DOHH2 (cell line): Measurements from ENCODE around the gene SEMA4C.

Experiments used
- H3F3A ChIP-seq: fragments of 200-600 bp; sonication (generic), shearing (Covaris generic); 2 replicates; pipeline ENCODE4 v1.6.0; 2016; ENCODE audit warnings: antibody characterized with exemption, mild to moderate bottlenecking; ENCODE audit not compliant: control insufficient read depth, insufficient read depth
- H3K27ac ChIP-seq: fragments of 200-600 bp; sonication (generic); 2 replicates; pipeline ENCODE4 v1.5.1; 2014; ENCODE audit warnings: low read depth, mild to moderate bottlenecking, low read length, moderate library complexity
- H3K27me3 ChIP-seq: fragments of 200-600 bp; sonication (generic); 2 replicates; pipeline ENCODE4 v1.6.1; 2014; ENCODE audit warnings: mild to moderate bottlenecking, low read length, mixed read lengths; ENCODE audit not compliant: control insufficient read depth
- H3K36me3 ChIP-seq: fragments of 200-600 bp; sonication (generic); 2 replicates; pipeline ENCODE4 v1.6.1; 2014; ENCODE audit warnings: mild to moderate bottlenecking, low read length, moderate library complexity, mixed read lengths; ENCODE audit not compliant: control insufficient read depth
- H3K4me1 ChIP-seq: fragments of 200-600 bp; sonication (generic); 2 replicates; pipeline ENCODE4 v1.6.1; 2014; ENCODE audit warnings: mild to moderate bottlenecking, low read length, mixed read lengths; ENCODE audit not compliant: control insufficient read depth
- H3K4me2 ChIP-seq: fragments of 200-600 bp; sonication (generic); 2 replicates; pipeline ENCODE4 v1.6.0; 2014; ENCODE audit warnings: mild to moderate bottlenecking, low read length, moderate library complexity
- H3K4me3 ChIP-seq: fragments of 200-600 bp; sonication (generic); 2 replicates; pipeline ENCODE4 v1.5.1; 2014; ENCODE audit warnings: mild to moderate bottlenecking, low read length, mixed read lengths
- H3K79me2 ChIP-seq: fragments of 200-600 bp; sonication (generic); 2 replicates; pipeline ENCODE4 v1.6.1; 2014; ENCODE audit warnings: mild to moderate bottlenecking, low read length, mixed read lengths; ENCODE audit not compliant: control insufficient read depth
- H3K9me2 ChIP-seq: fragments of 200-600 bp; sonication (generic); replicated peaks from 2 replicates; pipeline ENCODE4 v1.6.1; 2014; ENCODE audit warnings: mild to moderate bottlenecking, low read length, mixed read lengths; ENCODE audit not compliant: control insufficient read depth
- H3K9me3 ChIP-seq: fragments of 200-600 bp; sonication (generic); 2 replicates; pipeline ENCODE4 v1.6.1; 2014; ENCODE audit warnings: antibody characterized with exemption, low read length, mixed read lengths; ENCODE audit not compliant: control insufficient read depth, insufficient read depth
- H4K20me1 ChIP-seq: fragments of 200-600 bp; sonication (generic); 2 replicates; pipeline ENCODE4 v1.6.0; 2014; ENCODE audit warnings: low read depth, mild to moderate bottlenecking, antibody characterized with exemption, low read length, moderate library complexity; ENCODE audit not compliant: control insufficient read depth, insufficient read depth
- CTCF ChIP-seq: fragments of 200-600 bp; sonication (generic); IDR thresholded peaks from one replicate; pipeline ENCODE4 v1.5.1; 2014; ENCODE audit warnings: antibody characterized with exemption, mild to moderate bottlenecking, low read depth, low read length; ENCODE audit not compliant: poor library complexity, severe bottlenecking
- EZH2phosphoT487 ChIP-seq: fragments of 200-600 bp; sonication (generic); IDR thresholded peaks from 2 replicates; pipeline ENCODE4 v1.6.1; 2017; ENCODE audit warnings: borderline replicate concordance, mild to moderate bottlenecking, antibody characterized with exemption, low read length, moderate library complexity, mixed read lengths

SEMA4C gene

GRCh38 chr2:96835830-96836229, 34.0 kb downstream of the SEMA4C start:
- no peaks in the 10 kb centered on the region for H3K27me3 ChIP-seq
- peaks cover 34% of the 10 kb centered on the region for H3K36me3 ChIP-seq
- no peaks in the 10 kb centered on the region for H3K9me2 ChIP-seq
- H3K27ac ChIP-seq = no peak overlapping the region
- no peak overlapping the region for H3K4me3 ChIP-seq
- H3K4me2 ChIP-seq = no peak overlapping the region
- TF ChIP-seq EZH2phosphoT487 (no peak), CTCF (no peak)
- H3F3A ChIP-seq = peaks cover 3% of the 10 kb centered on the region
- no peaks in the 10 kb centered on the region for H4K20me1 ChIP-seq
- H3K79me2 ChIP-seq = no peaks in the 10 kb centered on the region
- H3K4me1 ChIP-seq = peaks cover 38% of the 10 kb centered on the region
- no peaks in the 10 kb centered on the region for H3K9me3 ChIP-seq

- peaks cover 59% of the 10 kb centered on the region for H3K36me3 ChIP-seq
- H3K27me3 ChIP-seq = no peaks in the 10 kb centered on the region
- H4K20me1 ChIP-seq = no peaks in the 10 kb centered on the region
- H3F3A ChIP-seq = peaks cover 3% of the 10 kb centered on the region
- H3K4me3 ChIP-seq = 0 out of 2 replicates have a peak overlapping the region, but pooled peaks have one; percentile 10
- H3K4me1 ChIP-seq = peaks cover 21% of the 10 kb centered on the region
- H3K9me3 ChIP-seq = no peaks in the 10 kb centered on the region
- peak overlapping the region; percentile 35 for H3K4me2 ChIP-seq
- H3K9me2 ChIP-seq = no peaks in the 10 kb centered on the region
- TF ChIP-seq CTCF (no peak), EZH2phosphoT487 (no peak)
- no peaks in the 10 kb centered on the region for H3K79me2 ChIP-seq
- peak overlapping the region; percentile 37 for H3K27ac ChIP-seq
These were observed 36.9 kb downstream of the SEMA4C start for GRCh38 chr2:96832754-96833507.

- H3K36me3 ChIP-seq = peaks cover 65% of the 10 kb centered on the region
- no peak for TF ChIP-seq EZH2phosphoT487
- TF ChIP-seq CTCF = no peak
- H3F3A ChIP-seq = peaks cover 3% of the 10 kb centered on the region
- H3K4me1 ChIP-seq = peaks cover 21% of the 10 kb centered on the region
- no peaks in the 10 kb centered on the region for H4K20me1 ChIP-seq
- H3K9me2 ChIP-seq = no peaks in the 10 kb centered on the region
- no peaks in the 10 kb centered on the region for H3K27me3 ChIP-seq
- no peaks in the 10 kb centered on the region for H3K9me3 ChIP-seq
- H3K4me2 ChIP-seq = peak overlapping the region; percentile 35; the same call in 1 of the 2 replicates
- H3K27ac ChIP-seq = no peak overlapping the region
- H3K4me3 ChIP-seq = no peak overlapping the region
- H3K79me2 ChIP-seq = no peaks in the 10 kb centered on the region
These were observed 37.5 kb downstream of the SEMA4C start for GRCh38 chr2:96832408-96832753.
